GM19239 (cell line): ENCODE measurements around the gene SAFB2.

Experiments
- DNase-seq: peaks from one replicate; pipeline ENCODE4 v3.0.0; 2011; ENCODE audit warnings: low spot score; ENCODE audit not compliant: insufficient read length
- FAIRE-seq: peaks from 2 replicates; lab custom pipeline; 2011; peaks lifted over from hg19 to GRCh38; lab: Jason Lieb, UNC

Gene SAFB2

DNA sequence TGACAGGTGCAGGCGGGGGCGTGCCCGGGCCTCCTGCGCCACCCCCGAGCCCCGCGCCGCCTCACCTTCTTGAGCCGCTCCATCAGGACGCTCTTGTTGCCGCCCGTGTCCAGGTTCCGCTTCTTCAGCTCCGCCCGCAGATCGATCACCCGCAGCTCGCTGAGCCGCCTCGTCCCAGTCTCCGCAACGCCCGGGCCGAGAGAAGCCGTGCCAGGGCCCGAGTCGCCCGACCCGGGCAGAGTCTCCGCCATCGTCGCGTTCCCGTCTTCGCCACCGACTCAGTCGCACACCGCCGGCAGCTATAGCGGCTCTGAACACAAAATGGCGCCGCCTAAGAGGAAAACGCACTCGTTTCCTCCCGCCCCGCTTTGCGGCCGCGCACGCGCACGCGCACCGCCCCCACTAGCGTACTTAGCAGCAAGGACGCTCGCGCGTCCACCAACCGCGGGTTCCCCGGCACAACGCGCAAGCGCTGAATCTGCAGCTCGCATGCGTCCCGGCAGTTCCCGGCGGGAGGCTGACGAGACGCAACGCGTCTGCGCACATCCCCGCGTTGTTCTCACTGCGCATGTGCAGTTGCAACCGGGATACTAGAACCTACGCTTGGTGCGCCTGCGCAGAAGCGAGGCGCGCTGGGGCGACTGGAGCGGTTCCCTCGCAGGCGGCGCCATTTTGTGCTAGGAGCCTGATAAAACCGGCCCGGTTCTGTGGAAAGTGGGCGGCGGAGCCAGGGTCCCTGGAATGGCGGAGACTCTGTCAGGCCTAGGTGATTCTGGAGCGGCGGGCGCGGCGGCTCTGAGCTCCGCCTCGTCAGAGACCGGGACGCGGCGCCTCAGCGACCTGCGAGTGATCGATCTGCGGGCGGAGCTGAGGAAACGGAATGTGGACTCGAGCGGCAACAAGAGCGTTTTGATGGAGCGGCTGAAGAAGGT, at the start of gene SAFB2, which contains the start of gene SAFB:
SAFB2 (minus strand) TSS at position 312 of the 932 bp plus-strand sequence; CDS start at position 251, 61 bp downstream.
SAFB (plus strand) TSS at position 619 of the 932 bp plus-strand sequence; CDS start at position 742, 123 bp downstream.
- DNase-seq = peak; percentile 89
- peak; percentile 99 for FAIRE-seq

DNA sequence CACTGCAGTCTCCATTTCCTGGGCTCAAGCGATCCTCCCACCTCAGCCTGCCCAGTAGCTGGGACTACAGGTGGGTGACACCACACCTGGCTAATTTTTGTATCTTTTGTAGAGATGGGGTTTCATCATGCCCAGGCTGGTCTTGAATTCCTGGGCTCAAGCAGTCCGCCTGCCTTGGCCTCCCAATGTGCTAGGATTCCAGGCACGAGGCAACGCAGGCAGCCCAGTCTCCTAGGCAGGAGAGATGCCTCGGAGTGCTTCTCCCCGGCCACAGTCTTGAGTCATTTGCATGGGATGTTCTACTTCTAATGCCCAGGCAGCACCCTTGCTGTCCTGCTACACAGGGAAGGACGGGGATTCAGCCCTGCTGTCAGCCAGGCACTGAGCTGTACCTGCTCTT, 49.0 kb upstream of the SAFB2 start:
- FAIRE-seq = no peak
- no peak for DNase-seq

DNA sequence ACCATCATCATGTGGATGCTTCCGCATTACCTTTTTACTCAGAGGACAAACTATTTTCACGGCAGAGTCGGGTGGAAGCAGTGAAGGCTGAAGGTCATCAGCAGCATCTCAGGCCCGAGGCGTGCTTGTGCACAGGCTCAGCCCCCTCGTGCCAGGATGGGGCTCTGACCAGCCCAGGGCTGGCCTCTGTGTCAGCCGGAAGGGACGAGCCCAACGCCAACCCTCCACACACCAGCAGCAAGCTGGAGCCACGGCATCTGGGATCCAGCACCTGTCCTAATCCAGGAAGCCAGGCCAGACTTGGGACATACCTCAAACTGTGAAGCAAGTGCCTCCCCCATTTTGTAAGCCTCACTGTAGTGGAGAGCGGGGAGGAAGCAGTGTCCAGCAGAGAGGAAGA, 46.6 kb upstream of the SAFB2 start:
- DNase-seq (no peak), FAIRE-seq (no peak)

DNA sequence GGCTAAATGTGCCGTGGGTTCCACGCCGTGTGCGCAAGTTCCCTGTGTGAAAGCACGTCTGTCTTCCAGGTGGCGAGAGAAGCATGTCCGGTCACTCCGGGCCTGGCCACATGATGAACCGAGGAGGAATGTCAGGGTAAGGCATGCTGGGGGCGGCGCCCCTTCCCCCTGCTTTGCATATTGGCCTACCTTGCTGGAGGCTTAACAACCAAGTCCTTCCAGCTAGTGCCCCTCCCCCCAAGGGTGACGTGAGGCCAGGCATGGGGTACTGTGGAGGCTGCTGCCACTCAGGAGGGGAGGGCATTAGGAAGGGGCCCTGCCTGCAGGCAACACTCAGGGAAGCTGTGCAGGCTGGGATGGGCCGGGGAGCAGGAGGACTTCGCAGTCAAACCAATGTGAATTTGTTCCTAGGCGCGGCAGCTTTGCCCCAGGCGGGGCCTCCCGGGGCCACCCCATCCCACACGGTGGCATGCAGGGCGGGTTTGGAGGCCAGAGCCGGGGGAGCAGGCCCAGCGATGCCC, 45.2 kb upstream of the SAFB2 start:
- FAIRE-seq = no peak
- DNase-seq = no peak

DNA sequence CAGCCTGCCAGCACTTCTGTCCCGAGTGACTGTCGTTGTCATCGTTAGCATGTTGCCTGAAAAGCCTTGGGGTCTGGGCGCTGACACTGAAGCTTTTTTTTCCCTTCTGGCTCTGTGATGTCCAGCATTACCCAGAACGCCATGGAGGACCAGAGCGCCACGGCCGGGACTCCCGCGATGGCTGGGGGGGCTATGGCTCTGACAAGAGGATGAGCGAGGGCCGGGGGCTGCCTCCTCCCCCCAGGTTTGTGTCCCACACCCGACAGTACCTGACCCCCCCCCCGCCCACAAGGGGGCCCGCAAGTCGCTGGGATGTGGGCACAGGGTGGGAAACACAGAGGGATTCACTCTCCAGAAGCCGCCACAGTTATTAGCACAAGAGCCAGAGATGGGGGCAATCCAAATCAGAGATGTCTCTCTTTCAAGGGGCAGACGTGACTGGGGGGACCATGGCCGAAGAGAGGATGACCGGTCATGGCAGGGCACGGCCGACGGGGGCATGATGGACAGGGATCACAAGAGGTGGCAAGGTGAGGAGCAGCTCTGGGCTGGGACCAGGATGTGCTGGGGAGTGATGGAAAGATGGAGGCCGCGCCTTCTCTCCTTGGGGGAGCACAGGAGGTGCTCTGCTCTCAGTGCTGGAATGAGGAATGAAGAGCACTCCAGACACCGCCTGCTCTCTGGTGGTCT, 44.5 kb upstream of the SAFB2 start:
- FAIRE-seq = no peak
- no peak for DNase-seq

DNA sequence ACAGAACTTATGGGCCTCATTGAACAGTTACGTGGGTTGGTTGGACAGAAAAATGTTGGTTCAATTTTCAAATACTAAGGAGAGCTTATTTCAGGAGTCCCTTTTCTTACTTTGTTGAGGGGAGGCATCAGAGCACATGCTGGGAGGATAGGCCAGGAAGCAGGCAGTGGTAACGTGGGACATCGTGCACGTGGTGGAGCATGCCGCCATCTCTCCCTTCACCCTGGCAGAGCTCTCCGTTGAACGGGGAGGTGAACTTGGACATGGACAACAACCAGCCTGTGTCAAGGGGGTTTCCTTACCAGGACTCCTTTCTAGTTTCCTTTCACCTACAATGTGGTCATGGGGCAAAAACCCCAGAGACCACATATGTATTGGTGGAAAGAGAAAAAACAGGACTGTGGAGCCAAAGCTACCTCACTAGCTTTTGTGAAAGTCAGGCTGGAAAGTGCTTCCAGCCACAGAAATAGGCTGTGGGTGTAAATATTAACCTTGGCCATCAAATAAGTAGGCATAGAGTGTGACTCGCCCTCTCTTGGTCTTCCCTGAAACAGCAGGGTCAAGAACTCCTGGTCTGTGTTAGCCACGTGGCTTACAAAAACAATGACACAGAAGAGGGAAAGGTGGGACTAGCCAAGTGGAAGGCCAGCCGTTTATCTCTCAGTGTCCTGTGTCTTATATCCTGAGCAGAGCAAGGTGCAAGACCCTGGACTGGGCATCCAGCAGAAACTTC, 43.4 kb upstream of the SAFB2 start:
- DNase-seq = no peak
- peak; percentile 64 for FAIRE-seq

DNA sequence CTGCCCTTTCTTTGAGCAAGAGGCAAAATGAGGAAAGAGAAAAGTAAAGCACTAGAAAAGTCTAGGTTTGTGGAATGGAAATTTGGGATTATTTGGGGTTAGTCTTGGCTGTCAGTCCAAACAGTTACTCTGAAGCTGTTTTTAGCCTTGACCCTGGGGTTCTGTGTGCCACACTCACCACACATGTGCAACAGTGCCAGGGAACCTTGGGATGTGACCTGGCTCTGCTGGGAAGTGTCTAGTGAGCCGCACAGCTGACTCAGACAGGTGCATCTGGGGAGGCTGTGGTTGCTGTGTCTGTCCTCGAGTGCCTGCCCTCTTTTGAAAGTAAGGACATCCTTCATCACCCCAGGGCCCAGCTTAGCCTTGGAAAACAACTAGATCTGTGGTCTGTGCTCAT, 41.9 kb upstream of the SAFB2 start:
- DNase-seq (no peak), FAIRE-seq (no peak)

DNA sequence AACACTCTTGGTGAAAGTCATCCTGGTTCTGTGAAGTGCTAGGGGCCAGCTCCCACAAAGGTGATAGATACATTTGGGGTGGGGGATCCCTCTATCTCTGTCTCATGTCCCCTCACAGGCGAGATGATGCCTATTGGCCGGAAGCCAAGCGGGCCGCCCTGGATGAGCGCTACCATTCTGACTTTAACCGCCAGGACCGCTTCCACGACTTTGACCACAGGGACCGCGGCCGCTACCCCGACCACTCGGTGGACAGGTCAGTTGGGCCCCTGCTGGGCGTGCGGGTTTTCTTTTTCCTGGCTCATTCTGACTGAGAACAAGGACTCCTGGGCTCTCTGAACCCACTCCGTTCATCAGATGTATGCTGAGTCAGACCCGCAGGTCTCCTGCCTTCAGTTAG, 41.3 kb upstream of the SAFB2 start:
- DNase-seq (no peak), FAIRE-seq (no peak)

DNA sequence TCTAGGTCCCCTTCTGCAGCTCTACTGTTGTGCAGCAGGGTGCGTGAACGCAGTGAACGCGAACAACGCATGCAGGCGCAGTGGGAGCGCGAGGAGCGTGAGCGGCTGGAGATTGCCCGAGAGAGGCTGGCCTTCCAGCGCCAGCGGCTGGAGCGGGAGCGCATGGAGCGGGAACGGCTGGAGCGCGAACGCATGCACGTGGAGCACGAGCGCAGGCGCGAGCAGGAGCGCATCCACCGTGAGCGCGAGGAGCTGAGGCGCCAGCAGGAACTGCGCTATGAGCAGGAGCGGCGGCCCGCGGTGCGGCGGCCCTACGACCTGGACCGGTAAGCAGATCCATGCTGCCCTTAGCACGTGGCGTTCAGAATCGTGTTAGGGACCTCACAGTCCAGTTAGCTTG, 38.9 kb upstream of the SAFB2 start:
- DNase-seq (no peak), FAIRE-seq (no peak)

DNA sequence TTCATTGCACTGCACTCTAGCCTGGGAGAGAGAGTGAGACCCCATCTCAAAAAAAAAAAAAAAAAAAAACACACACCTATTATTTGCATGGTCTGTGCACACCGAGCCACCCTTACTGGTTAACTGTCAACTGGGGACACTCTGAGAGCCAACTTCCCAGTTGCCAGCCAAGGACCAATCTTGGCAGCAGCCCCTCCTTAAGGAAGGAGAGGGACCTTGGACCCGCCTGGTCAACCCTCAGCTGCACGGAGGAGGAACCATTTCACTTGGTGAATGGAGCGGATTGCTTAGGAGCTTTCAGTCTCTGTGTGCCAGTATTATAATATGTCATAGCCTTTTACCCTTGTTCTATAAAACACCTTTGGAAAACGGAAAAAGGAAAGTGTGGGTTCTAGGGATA, 32.8 kb upstream of the SAFB2 start:
- DNase-seq = no peak

DNA sequence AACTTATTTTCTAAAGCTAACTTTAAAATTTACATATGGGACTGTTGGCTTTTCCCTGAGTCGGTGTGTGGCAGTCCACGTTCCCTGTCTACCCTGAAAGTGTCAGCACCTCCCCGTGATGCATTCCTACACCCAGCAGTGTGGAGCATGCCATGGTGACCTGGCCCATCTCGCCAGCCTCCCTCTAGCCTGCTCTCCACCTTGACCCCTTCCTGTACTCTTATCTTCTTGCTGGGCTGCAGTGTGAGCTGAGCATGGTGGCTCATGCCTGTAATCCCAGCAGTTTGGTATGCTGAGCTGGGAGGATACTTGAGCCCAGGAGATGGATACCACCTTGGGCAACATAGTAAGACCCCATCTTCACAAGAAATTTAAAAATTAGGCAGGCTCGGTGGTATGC, 32.4 kb upstream of the SAFB2 start:
- no peak for DNase-seq
- no peak for FAIRE-seq

More for the DNA sequence above, 32.8 kb upstream of the SAFB2 start:
- FAIRE-seq = no peak

DNA sequence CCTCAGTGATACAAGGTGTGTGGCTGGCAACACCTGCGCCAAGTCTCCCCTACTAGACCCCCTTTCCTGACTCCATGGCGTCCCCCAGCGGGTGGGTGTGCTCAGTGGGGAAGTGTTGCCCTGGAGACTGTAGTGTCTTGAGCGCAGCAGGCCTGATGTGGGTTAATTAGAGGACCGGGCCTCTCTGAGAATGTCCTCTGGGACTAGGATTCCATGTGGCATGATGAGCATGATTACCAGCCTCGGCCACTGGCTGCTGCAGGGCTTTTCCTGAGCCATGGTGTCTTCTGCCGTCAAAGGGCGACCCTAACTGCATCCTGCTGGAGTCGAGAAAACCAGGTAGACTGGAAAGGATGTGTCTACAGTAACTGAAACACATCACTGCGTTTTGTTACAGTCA, 29.7 kb upstream of the SAFB2 start:
- FAIRE-seq (no peak), DNase-seq (no peak)

DNA sequence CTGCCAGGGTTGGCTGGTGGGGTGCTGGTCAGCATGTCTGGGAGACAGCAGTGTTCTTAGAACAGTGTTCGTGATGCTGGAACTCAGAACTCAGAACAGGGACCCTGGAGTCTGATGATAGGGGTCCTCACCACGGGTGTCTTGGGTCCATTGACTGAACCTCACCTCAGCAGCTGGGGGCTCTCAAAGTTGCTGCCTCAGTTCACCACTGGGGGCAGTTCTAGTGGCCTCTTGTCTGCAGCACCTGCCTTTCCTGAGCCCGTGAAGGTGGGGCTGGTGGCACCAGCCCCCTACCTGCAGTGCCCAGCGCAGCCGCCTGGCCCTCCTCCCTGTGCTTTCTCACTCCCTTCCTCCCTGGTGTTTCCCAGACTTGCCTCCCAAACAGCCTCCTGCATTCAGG, 28.8 kb upstream of the SAFB2 start:
- no peak for DNase-seq
- no peak for FAIRE-seq

DNA sequence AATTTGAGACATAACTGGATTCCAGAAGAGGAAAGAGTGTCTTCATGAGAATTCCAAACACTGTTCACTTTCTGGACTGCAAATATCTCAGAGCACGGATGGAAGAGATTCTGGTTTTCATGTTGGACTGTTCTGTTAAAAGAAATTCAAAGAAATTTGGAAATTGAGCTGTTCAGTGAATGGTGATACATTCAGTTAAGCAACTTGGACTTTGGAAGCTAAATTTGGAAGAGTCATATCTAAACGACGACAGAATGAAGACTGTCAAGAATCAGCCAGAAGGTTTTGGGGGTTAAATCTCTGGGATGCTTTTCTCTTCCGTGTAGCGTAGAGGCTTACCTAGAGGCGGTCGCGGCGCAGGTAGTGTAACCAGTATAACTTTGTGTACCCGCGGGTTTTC, 25.9 kb upstream of the SAFB2 start:
- FAIRE-seq (no peak), DNase-seq (no peak)

DNA sequence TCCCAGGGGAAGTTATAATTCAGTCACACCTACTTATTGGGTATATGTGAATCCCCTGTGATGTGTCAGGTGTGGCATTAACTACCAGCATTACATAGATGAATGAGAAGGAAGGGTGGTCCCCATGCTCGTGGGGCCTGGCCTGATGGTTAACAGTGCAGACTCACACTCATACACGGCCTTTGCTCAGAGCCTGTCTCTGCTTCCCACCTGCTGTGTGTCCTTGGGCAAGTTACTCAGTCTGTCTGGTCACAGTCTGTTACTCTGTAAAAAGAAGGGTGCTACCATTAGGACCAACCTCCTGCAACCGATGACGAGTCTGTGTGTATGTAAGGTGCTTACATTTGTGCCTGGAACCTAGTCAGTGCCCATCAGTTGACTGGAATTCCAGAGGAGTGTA, 24.1 kb upstream of the SAFB2 start:
- DNase-seq (no peak), FAIRE-seq (no peak)

DNA sequence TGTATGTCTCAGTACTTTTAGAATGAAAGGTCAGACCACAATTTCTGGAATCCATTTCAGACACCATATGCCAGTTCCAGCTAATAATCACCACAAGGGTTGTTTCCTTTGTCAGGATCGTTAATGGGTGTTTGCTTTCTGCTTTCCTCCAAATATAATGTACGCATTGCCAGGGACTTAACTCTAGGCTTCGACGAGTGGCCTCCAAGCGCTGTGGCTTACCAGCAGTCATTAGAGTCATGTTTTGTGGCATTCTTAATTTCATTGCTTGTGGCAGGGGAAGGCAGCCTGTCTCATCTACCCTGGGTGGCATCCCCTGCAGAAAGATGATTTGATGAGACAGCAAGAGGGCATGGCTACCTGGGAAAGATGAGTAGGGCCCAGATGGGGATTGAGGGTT, 22.8 kb upstream of the SAFB2 start:
- FAIRE-seq = peak; percentile 44
- DNase-seq = no peak

DNA sequence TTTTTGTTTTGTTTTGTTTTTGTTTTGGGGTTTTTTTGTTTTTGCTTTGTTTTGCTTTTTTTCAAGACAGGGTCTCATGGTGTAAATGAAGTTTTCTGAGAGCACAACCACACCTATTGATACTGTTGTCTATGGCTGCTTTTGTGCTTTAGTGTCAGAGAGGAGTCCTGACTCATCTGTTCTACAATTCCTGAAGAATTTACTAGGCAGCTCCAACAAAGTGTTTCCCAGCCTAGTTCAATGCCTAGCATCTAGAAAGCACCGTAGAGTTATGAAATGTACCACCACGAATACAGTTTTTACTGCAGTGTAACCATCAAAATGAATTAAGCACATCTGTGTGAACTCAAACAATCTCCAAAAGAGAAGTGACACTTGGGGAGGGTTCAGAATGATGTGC, 21.5 kb upstream of the SAFB2 start:
- FAIRE-seq (no peak), DNase-seq (no peak)

DNA sequence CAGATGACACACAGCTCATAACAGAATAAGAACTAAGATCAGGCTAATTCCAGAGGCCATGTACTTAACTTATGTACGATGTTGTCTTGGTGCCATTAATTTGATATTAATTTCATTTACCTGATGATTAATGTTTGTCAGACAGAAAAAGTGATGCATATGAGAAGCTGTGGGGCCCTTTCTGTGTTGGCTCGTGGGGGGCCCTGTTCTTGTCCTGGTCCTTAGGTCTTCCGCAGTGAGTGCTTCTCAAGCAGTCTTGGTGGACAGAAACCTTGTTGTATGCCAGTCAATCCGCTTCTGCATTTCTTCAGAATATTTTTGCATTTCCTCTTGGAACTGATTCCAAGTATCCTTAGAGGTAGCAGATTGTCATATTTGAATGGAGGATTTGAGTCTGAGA, 20.5 kb upstream of the SAFB2 start:
- no peak for FAIRE-seq
- DNase-seq = no peak

DNA sequence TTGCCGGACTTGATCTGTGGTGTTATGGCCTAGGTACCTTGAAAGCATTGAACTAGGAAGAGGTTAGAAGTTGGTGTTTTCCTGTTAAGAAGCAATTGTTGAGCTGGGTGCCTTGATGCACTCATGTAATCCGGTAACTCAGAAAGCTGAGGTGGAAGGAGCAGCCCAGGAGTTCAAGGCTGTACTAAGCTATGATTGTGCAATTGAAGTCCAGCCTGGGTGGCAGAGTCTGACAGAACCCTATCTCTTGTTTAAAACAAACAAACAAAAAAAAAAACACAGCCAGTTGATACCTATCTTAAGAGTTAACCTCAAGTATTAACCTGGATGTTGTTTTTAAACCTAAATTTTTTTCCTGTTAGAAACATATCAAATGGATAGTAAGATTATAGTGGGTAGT, 19.6 kb upstream of the SAFB2 start:
- DNase-seq (no peak), FAIRE-seq (no peak)

DNA sequence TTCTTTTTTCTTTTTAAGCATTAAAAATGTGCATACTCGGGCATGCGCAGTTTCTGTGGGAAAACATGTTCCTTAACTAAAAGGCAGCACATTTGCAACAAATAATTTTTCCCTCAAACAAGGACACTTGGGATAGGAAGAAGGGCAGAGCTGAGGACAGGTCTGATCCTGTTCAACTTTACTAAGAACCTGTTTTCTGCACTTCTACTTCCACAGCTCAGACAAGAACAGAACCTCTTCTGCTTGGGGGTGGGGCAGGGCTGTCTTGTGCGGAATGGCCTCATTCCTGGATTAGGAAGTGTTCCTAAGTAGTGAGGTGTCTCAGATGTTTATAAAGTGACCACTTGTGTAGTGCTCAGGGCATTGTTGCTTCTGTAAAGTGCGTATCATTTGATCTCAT, 18.6 kb upstream of the SAFB2 start:
- DNase-seq (no peak), FAIRE-seq (no peak)

DNA sequence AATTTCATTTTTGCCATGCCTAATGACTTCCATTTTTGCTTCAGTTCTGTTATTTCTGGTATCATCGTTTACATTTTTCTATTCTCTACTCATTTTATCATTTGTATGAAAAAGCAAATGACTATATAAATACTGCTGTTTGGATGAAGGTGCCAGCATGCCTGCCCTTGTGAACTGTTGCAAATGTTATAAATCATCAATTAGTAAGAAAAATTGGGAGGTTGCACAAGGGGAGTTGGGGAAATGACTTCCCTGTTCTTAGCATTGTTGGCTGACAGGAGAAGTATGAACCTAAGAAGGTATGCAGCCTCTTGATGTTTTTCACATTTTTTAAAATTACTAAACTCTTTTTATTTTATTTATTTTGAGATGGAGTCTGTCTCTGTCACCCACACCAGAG, 15.4 kb upstream of the SAFB2 start:
- FAIRE-seq = no peak
- no peak for DNase-seq
